Suprapubic skin (tissue), 4 donors: ENCODE data around the gene NUDT3. TPM values are rescaled to one million over a fixed set of nuclear protein-coding genes. Genes with fewer than 3 reads are reported as not detected.
"Not testable (repeated sequence)": the region's sequence is repeated elsewhere in the genome, so short reads cannot be mapped to it uniquely, and the experiment has no call there.

Experiments
- DNase-seq, 2 donors: peaks; one replicate each; pipeline ENCODE4 v3.0.0-alpha.2; 2019; ENCODE audit warnings: low spot score in 2 of 2
- H3K27ac ChIP-seq: fragments of 200-600 bp; sonication (generic); one replicate; pipeline ENCODE4 v1.5.1; 2019
- H3K27me3 ChIP-seq: fragments of 200-600 bp; sonication (generic); one replicate; pipeline ENCODE4 v1.5.1; 2019
- H3K36me3 ChIP-seq: fragments of 200-600 bp; sonication (generic); one replicate; pipeline ENCODE4 v1.5.1; 2019
- H3K4me1 ChIP-seq: fragments of 200-600 bp; sonication (generic); one replicate; pipeline ENCODE4 v1.5.1; 2019
- H3K4me3 ChIP-seq: fragments of 200-600 bp; sonication (generic); one replicate; pipeline ENCODE4 v1.5.1; 2019; ENCODE audit warnings: mild to moderate bottlenecking
- H3K9me3 ChIP-seq: fragments of 200-600 bp; sonication (generic); one replicate; pipeline ENCODE4 v1.5.1; 2019
- EP300 ChIP-seq: sonication (generic); formaldehyde crosslinking; IDR thresholded peaks from one replicate; pipeline ENCODE4 v1.6.1; 2017; ENCODE audit warnings: antibody characterized with exemption
- POLR2A ChIP-seq, 2 donors: fragments of 450-650 bp; IDR thresholded peaks; one replicate each; pipeline ENCODE4 v1.6.1; 2017; ENCODE audit warnings: antibody characterized with exemption in 2 of 2, mild to moderate bottlenecking in 2 of 2, moderate library complexity in 2 of 2
- POLR2AphosphoS5 ChIP-seq, 3 donors: sonication (generic); formaldehyde crosslinking; IDR thresholded peaks; one replicate each; pipeline ENCODE4 v1.6.1; 2017; ENCODE audit warnings: antibody characterized with exemption in 3 of 3
- WGBS: methylation state at CpG from one replicate; pipeline ENCODE4 v1.1.5; 2018; 5-methylcytosine and 5-hydroxymethylcytosine counted together
- total RNA-seq, 4 donors: library from RNA; depleted of rRNA; stranded (reverse); fragments of >200 nt; gene quantifications; one replicate each; pipeline ENCODE4 v1.1.0, GENCODE V29; 2016
- TF ChIP-seq, protein P1 (sequence below), 2 donors: fragments of 200-600 bp in 1 of 2; fragments of 450-650 bp in 1 of 2; sonication (generic) in 1 of 2; IDR thresholded peaks; one replicate each; pipeline ENCODE4 v1.5.1; 2016 to 2019; ENCODE audit warnings: antibody characterized with exemption in 2 of 2, mild to moderate bottlenecking in 1 of 2, moderate library complexity in 1 of 2

The NUDT3 gene
- total RNA-seq, 4 donors from 2014 or later: 23.2 to 34.6 (median 28.0) TPM

DNA sequence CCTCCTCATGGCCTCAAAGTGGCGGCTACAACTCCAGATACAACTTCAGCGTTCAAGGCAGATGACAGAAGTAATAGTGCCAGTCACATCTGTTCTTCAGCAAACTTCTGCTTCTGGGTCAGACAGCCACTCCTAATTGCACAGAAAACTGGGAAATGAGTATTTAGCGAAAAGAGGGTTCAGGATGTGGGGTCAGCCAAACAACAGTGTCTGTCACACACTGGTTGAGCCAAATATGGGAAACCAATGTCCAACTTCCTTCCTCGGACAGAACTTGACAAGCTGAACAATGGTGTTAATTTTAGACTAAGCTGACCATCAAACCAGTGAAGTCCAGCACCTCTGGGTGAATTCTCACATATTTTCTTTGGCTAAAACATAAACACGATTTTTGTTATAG lies 22.1 kb downstream of the NUDT3 start:
- TF ChIP-seq POLR2AphosphoS5 (IDR thresholded peaks at IDR 0.05) (no peak), EP300 (no peak), POLR2A (IDR thresholded peaks at IDR 0.05) (no peak)
- TF ChIP-seq, protein P1, sequence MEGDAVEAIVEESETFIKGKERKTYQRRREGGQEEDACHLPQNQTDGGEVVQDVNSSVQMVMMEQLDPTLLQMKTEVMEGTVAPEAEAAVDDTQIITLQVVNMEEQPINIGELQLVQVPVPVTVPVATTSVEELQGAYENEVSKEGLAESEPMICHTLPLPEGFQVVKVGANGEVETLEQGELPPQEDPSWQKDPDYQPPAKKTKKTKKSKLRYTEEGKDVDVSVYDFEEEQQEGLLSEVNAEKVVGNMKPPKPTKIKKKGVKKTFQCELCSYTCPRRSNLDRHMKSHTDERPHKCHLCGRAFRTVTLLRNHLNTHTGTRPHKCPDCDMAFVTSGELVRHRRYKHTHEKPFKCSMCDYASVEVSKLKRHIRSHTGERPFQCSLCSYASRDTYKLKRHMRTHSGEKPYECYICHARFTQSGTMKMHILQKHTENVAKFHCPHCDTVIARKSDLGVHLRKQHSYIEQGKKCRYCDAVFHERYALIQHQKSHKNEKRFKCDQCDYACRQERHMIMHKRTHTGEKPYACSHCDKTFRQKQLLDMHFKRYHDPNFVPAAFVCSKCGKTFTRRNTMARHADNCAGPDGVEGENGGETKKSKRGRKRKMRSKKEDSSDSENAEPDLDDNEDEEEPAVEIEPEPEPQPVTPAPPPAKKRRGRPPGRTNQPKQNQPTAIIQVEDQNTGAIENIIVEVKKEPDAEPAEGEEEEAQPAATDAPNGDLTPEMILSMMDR (IDR thresholded peaks at IDR 0.05): no peak
- Histone ChIP-seq H3K4me3 (no peak overlapping the region), H3K27ac (no peak overlapping the region), H3K36me3 (no peaks in the 10 kb centered on the region), H3K4me1 (no peaks in the 10 kb centered on the region), H3K9me3 (no peaks in the 10 kb centered on the region), H3K27me3 (no peaks in the 10 kb centered on the region)
- WGBS: 73% methylated on average over 5 of the region's 5 CpGs
- DNase-seq: no peak

DNA sequence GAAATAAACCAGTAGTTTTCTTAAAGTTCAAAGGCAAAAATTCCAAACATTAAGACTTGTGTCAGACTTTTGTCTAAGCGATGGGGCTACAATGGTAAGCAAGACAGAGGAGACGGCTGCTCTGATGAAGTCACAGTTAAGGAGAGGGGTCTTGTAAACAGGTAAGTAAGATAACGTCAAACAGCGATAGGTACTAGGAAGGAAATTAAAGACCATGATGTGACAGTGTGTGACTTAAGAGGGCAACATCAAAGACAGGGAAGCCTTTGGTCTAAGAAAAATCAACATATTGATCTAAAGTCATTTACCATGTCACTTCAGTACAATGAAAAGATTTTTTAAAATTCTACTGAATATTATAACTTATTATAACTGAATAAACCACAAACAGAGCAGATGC lies 23.1 kb downstream of the NUDT3 start:
- TF ChIP-seq POLR2AphosphoS5 (IDR thresholded peaks at IDR 0.05): no peak
- no peak for TF ChIP-seq EP300
- TF ChIP-seq POLR2A (IDR thresholded peaks at IDR 0.05): no peak
- TF ChIP-seq, protein P1 (IDR thresholded peaks at IDR 0.05): no peak
- Histone ChIP-seq H3K27me3 (no peaks in the 10 kb centered on the region), H3K9me3 (no peaks in the 10 kb centered on the region), H3K27ac (no peak overlapping the region), H3K4me1 (no peaks in the 10 kb centered on the region), H3K4me3 (no peak overlapping the region), H3K36me3 (no peaks in the 10 kb centered on the region)
- DNase-seq: no peak
- WGBS: 91% methylated on average over 4 of the region's 4 CpGs

GRCh38 chr6:34366639-34366921 lies 25.9 kb downstream of the NUDT3 start:
- Histone ChIP-seq H3K9me3 (no peaks in the 10 kb centered on the region), H3K27ac (no peak overlapping the region)
- WGBS: 80% methylated on average over 3 of the region's 3 CpGs

DNA sequence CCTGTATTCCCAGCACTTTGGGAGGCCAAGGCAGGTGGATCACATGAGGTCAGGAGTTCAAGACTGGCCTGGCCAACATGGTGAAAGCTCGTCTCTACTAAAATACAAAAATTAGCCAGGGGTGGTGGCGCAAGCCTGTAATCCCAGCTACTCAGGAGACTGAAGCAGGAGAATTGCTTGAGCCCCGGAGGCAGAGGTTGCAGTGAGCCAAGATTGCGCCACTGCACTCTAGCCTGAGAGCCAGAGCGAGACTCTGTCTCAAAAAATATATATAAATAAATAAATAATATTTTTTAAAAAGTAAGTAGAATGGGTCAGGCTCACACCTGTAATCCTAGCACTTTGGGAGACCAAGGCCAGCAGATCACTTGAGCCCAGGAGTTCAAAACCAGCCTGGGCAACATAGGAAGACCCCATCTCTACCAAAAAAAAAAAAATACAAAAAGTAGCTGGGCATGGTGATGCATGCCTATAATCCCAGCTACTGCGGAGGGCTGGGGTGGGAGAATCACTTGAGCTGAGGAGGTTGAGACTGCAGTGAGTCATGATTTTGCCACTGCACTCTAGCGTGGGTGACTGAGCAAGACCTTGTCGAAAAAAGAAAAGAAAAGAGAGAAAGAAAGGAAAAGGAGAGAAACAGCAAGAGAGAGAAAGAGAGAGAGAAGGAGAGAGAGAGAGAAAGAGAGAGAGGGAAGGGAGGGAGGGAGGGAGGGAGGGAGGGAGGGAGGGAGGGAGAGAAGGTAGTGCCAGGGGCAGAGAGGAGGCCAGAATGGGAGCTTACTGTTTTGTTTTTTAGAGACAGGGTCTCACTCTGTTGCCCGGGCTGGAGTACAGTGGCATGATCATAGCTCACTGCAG lies 26.5 kb downstream of the NUDT3 start:
- not testable (repeated sequence) for H3K4me3 ChIP-seq, H3K9me3 ChIP-seq, DNase-seq, H3K27me3 ChIP-seq, H3K27ac ChIP-seq, H3K36me3 ChIP-seq, H3K4me1 ChIP-seq
- 81% methylated on average over 9 of the region's 9 CpGs for WGBS

More at GRCh38 chr6:34366639-34366921, 25.9 kb downstream of the NUDT3 start:
- DNase-seq: no peak
- no peak for TF ChIP-seq POLR2A (IDR thresholded peaks at IDR 0.05)
- TF ChIP-seq POLR2AphosphoS5 (IDR thresholded peaks at IDR 0.05): no peak
- TF ChIP-seq, protein P1 (IDR thresholded peaks at IDR 0.05): no peak
- TF ChIP-seq EP300: no peak
- Histone ChIP-seq H3K27me3 (no peaks in the 10 kb centered on the region), H3K4me3 (no peak overlapping the region), H3K4me1 (peaks cover 7% of the 10 kb centered on the region), H3K36me3 (no peaks in the 10 kb centered on the region)

DNA sequence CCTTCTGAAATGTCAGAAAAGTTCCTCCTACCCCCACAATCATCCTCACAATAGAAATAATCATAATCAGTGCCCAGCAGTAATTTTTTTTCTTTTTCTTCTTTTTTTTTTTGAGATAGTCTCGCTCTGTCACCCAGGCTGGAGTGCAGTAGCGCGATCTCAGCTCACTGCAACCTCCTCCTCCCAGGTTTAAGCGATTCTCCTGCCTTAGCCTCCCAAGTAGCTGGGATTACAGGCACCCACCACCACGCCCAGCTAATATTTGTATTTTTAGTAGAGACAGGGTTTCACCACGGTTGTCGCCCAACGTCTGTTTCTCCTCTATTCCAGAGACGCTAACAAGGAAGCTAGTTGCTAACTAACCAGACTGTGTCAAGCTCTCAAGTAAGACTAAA lies 28.8 kb downstream of the NUDT3 start:
- not testable (repeated sequence) for H3K27ac ChIP-seq, H3K27me3 ChIP-seq, DNase-seq, H3K4me3 ChIP-seq, H3K36me3 ChIP-seq, H3K9me3 ChIP-seq
- 96% methylated on average over 9 of the region's 9 CpGs for WGBS
- H3K4me1 ChIP-seq: peaks cover 16% of the 10 kb centered on the region

DNA sequence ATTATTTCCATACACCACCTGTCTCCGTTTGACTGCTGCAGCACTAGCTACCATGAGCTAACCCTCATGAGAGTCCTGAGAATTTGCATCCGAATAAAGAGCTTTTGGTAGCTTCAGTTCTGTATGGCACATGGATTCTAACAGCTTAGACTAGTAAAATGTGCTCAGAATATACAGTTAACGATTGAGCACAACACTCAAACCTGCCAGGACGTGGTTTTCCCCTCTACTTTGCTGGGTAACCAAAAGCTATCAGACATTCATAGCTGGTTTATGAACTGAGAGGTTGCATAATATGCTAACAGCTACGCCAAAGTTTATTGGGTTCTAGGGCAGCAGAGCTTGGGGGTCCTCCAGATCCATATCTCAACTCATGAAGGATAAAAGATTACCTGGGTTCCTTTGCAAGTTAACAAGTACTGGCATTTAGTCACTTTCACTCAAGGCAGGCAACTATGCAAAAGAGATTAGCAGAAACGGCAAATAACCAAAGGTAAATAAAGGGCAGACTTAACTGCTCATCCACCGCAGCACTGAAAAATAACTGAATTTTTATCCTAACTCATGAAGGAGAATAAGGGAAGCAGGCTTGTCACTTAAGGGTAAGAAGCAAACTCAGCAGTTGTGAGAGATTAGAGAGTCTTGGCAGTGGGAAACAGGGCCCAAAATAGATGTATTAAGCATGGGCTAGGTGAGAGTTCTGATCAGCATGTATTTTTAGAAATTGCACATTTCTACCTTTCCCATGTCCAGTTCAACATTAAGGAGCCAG lies 29.4 kb downstream of the NUDT3 start:
- whole genome bisulfite sequencing: 68% methylated on average over 7 of the region's 7 CpGs
- H3K27ac ChIP-seq: no peak overlapping the region
- TF ChIP-seq POLR2AphosphoS5 (IDR thresholded peaks at IDR 0.05): no peak
- TF ChIP-seq, protein P1 (IDR thresholded peaks at IDR 0.05): no peak

More for the DNA sequence above, 29.4 kb downstream of the NUDT3 start:
- H3K4me3 ChIP-seq: no peak overlapping the region
- H3K9me3 ChIP-seq: no peaks in the 10 kb centered on the region
- H3K36me3 ChIP-seq: no peaks in the 10 kb centered on the region
- no peaks in the 10 kb centered on the region for H3K27me3 ChIP-seq
- peaks cover 16% of the 10 kb centered on the region for H3K4me1 ChIP-seq
- no peak for DNase-seq
